Measurements from ENCODE around the gene BIVM.

BIVM gene

DNA sequence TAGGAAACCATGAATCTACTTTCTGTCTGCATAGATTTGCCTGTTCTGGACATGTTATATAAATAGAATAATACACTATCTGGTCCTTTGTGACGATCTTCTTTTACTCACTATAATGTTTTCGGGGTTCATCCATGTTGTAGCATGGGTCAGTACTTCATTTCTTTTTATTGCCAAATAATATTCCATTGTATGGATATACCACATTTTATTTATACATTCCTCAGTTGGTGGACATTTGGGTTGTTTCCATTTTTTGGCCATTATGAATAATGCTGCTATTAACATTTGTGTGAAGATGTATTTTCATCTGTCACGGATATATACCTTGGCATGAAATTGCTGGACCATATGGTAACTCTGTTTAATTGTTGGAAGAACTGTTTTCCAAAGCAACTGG lies 6.8 kb downstream of the BIVM start:
- TF ChIP-seq, protein P1, sequence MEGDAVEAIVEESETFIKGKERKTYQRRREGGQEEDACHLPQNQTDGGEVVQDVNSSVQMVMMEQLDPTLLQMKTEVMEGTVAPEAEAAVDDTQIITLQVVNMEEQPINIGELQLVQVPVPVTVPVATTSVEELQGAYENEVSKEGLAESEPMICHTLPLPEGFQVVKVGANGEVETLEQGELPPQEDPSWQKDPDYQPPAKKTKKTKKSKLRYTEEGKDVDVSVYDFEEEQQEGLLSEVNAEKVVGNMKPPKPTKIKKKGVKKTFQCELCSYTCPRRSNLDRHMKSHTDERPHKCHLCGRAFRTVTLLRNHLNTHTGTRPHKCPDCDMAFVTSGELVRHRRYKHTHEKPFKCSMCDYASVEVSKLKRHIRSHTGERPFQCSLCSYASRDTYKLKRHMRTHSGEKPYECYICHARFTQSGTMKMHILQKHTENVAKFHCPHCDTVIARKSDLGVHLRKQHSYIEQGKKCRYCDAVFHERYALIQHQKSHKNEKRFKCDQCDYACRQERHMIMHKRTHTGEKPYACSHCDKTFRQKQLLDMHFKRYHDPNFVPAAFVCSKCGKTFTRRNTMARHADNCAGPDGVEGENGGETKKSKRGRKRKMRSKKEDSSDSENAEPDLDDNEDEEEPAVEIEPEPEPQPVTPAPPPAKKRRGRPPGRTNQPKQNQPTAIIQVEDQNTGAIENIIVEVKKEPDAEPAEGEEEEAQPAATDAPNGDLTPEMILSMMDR (conservative IDR thresholded peaks at IDR 0.05; ENCODE audit: low read depth, low read length): no peak
- DNase-seq (ENCODE audit: low read depth): no peak
- no peak overlapping the region for H3K4me3 ChIP-seq (ENCODE audit: low read length)

GRCh38 chr13:102807699-102808098 lies 8.8 kb downstream of the BIVM start:
- TF ChIP-seq, protein P1 (conservative IDR thresholded peaks at IDR 0.05; ENCODE audit: low read depth, low read length): no peak
- DNase-seq (ENCODE audit: low read depth): no peak
- no peak overlapping the region for H3K4me3 ChIP-seq (ENCODE audit: low read length)

DNA sequence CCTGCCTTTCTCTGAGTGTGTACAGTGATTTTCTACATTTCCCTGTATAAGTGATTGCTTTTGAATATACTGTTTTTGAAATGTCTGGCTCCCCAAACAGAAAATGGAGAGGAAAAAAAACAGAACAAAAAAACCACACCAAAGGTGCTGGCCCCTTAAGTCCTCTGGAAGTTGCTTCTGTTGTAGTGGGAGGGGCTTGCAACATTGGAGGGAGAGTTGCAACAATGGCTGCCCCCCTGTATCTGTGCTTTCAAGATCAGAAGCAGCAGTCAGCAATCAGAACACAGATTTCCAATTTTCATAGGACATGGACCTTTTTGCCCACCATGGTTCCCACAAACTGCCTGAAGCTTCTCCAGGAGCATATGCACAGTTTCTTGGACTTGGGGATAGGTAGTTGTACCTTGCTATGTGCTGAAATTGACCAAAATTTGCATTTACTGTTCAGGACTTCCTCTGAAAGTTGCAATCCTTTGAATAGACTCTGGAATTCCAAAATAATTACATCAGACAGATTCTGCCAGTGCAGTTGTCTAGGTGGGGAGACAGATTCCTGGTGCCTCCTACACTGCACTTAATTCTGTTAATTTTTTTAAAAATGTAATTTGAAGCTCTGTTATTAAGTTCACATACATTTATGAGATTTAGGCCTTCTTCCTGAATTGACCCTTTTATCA lies 13.8 kb downstream of the BIVM start:
- TF ChIP-seq, protein P1 (conservative IDR thresholded peaks at IDR 0.05; ENCODE audit: low read depth, low read length): no peak
- no peak for DNase-seq (ENCODE audit: low read depth)
- H3K4me3 ChIP-seq (ENCODE audit: low read length): no peak overlapping the region

- H3K4me3 ChIP-seq (ENCODE audit: low read length): no peak overlapping the region
- DNase-seq (ENCODE audit: low read depth): no peak
- TF ChIP-seq, protein P1 (conservative IDR thresholded peaks at IDR 0.05; ENCODE audit: low read depth, low read length): no peak
Observed at GRCh38 chr13:102814025-102814607, 15.2 kb downstream of the BIVM start.

- no peak for DNase-seq (ENCODE audit: low read depth)
- TF ChIP-seq, protein P1 (conservative IDR thresholded peaks at IDR 0.05; ENCODE audit: low read depth, low read length): no peak
- no peak overlapping the region for H3K4me3 ChIP-seq (ENCODE audit: low read length)
Observed at GRCh38 chr13:102814793-102815192, 15.9 kb downstream of the BIVM start.

- no peak for DNase-seq (ENCODE audit: low read depth)
- TF ChIP-seq, protein P1 (conservative IDR thresholded peaks at IDR 0.05; ENCODE audit: low read depth, low read length): no peak
- H3K4me3 ChIP-seq (ENCODE audit: low read length): no peak overlapping the region
Observed at GRCh38 chr13:102815788-102816187, 16.9 kb downstream of the BIVM start.

DNA sequence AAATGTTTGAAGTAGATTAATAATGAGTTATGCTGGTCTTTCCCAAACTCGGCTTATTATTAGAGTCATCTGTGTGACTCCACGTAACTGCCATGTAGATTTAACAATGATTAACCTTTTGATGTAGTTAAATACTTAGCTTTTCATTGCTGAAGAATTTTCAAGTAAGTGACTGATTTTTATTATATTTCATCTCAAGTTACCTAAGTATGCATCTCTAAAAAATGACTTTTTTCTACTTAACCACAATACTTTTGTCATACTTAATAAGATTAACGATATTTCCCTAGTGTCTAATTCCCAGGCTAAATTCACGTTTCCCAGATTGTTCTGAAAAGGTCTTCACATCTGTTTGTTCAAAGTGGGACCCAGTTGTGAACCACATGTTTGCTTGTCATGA lies 17.8 kb downstream of the BIVM start:
- TF ChIP-seq, protein P1 (conservative IDR thresholded peaks at IDR 0.05; ENCODE audit: low read depth, low read length): no peak

More for the DNA sequence above, 17.8 kb downstream of the BIVM start:
- no peak for DNase-seq (ENCODE audit: low read depth)
- H3K4me3 ChIP-seq (ENCODE audit: low read length): no peak overlapping the region
